Neuronal stem cell (in vitro differentiated cells): ENCODE results near the gene CAMK1D.
"Not testable (repeated sequence)": the region's sequence is repeated elsewhere in the genome, so short reads cannot be mapped to it uniquely, and the experiment has no call there.

Experiments used
- DNase-seq: peaks from one replicate; pipeline ENCODE4 v3.0.0-alpha.2; 2013; ENCODE audit warnings: low spot score
- H2AFZ ChIP-seq: one replicate; pipeline ENCODE4 v1.6.1; 2013; ENCODE audit warnings: mild to moderate bottlenecking, low read length, inconsistent platforms
- H2AK5ac ChIP-seq: 2 replicates; pipeline ENCODE4 v1.6.1; 2013; ENCODE audit warnings: low read depth, mild to moderate bottlenecking, inconsistent platforms, low read length, moderate library complexity, mixed read lengths
- H2BK120ac ChIP-seq: 2 replicates; pipeline ENCODE4 v1.6.1; 2013; ENCODE audit warnings: low read depth, mild to moderate bottlenecking, inconsistent platforms, low read length, moderate library complexity, mixed read lengths
- H2BK12ac ChIP-seq: one replicate; pipeline ENCODE4 v1.6.1; 2013; ENCODE audit warnings: low read length, inconsistent platforms
- H2BK15ac ChIP-seq: 2 replicates; pipeline ENCODE4 v1.6.1; 2013; ENCODE audit warnings: mild to moderate bottlenecking, low read length, inconsistent platforms, mixed read lengths
- H2BK5ac ChIP-seq: one replicate; pipeline ENCODE4 v1.6.1; 2013; ENCODE audit warnings: inconsistent platforms, mild to moderate bottlenecking, low read length, moderate library complexity
- H3K14ac ChIP-seq: one replicate; pipeline ENCODE4 v1.6.1; 2013; ENCODE audit warnings: low read length, inconsistent platforms
- H3K18ac ChIP-seq: 2 replicates; pipeline ENCODE4 v1.6.1; 2013; ENCODE audit warnings: low read length, inconsistent platforms
- H3K23ac ChIP-seq: 2 replicates; pipeline ENCODE4 v1.6.1; 2013; ENCODE audit warnings: low read depth, mild to moderate bottlenecking, mixed read lengths, low read length, inconsistent platforms; ENCODE audit not compliant: poor library complexity
- H3K27ac ChIP-seq: replicated peaks from 3 replicates; pipeline ENCODE4 v1.5.1; 2013; ENCODE audit warnings: low read length, inconsistent platforms
- H3K27me3 ChIP-seq, 3 experiments: 2 replicates each; pipeline ENCODE4 v1.6.1; 2013; ENCODE audit warnings: low read length in 3 of 3, mild to moderate bottlenecking in 2 of 3, inconsistent platforms in 1 of 3, low read depth in 1 of 3, mixed read lengths in 1 of 3, moderate library complexity in 1 of 3; ENCODE audit not compliant: control insufficient read depth in 3 of 3, insufficient read depth in 3 of 3
- H3K36me3 ChIP-seq, 2 donors: replicated peaks in 1 of 2; 2 replicates each; pipeline ENCODE4 v1.6.1; 2013; ENCODE audit warnings: low read length in 2 of 2; ENCODE audit not compliant: control insufficient read depth in 2 of 2, insufficient read depth in 2 of 2
- H3K4ac ChIP-seq: 2 replicates; pipeline ENCODE4 v1.6.1; 2013; ENCODE audit warnings: inconsistent platforms, mild to moderate bottlenecking, low read length, moderate library complexity
- H3K4me1 ChIP-seq, 2 donors: 1 replicate in 1 of 2; 2 replicates in 1 of 2; pipeline ENCODE4 v1.6.1; 2013; ENCODE audit warnings: low read length in 2 of 2, low read depth in 1 of 2; ENCODE audit not compliant: control insufficient read depth in 2 of 2, insufficient read depth in 1 of 2
- H3K4me2 ChIP-seq: one replicate; pipeline ENCODE4 v1.6.1; 2013; ENCODE audit warnings: mild to moderate bottlenecking, low read length, inconsistent platforms; ENCODE audit not compliant: insufficient read depth, poor library complexity, severe bottlenecking
- H3K4me3 ChIP-seq, 2 donors: 2 replicates each; pipeline ENCODE4 v1.5.1; 2013; ENCODE audit warnings: low read length in 2 of 2, mild to moderate bottlenecking in 2 of 2, inconsistent platforms in 1 of 2, moderate library complexity in 1 of 2
- H3K79me1 ChIP-seq: one replicate; pipeline ENCODE4 v1.6.1; 2013; ENCODE audit warnings: low read depth, mild to moderate bottlenecking, inconsistent platforms, low read length, moderate library complexity
- H3K9ac ChIP-seq: one replicate; pipeline ENCODE4 v1.6.1; 2013; ENCODE audit warnings: mild to moderate bottlenecking, low read depth, low read length, inconsistent platforms; ENCODE audit not compliant: poor library complexity
- H3K9me3 ChIP-seq, 2 donors: replicated peaks in 1 of 2; 2 replicates each; pipeline versions ENCODE3 to v1.6.1; 2013; ENCODE audit warnings: low read length in 2 of 2, mild to moderate bottlenecking in 2 of 2, inconsistent platforms in 1 of 2, low read depth in 1 of 2, mixed read lengths in 1 of 2, moderate library complexity in 1 of 2; ENCODE audit not compliant: control insufficient read depth in 2 of 2, insufficient read depth in 1 of 2
- H4K8ac ChIP-seq: one replicate; pipeline ENCODE4 v1.6.1; 2013; ENCODE audit warnings: low read depth, mild to moderate bottlenecking, inconsistent platforms, low read length, moderate library complexity
- H4K91ac ChIP-seq: one replicate; pipeline ENCODE4 v1.6.1; 2013; ENCODE audit warnings: low read length, low read depth, mild to moderate bottlenecking, inconsistent platforms; ENCODE audit not compliant: poor library complexity
- WGBS, 2 donors: extraction: QIAGEN DNeasy Blood & Tissue Kit; methylation state at CpG; one replicate each; pipeline ENCODE4 v1.1.7; 2013; ENCODE audit warnings: missing lambda C conversion rate in 2 of 2, mixed read lengths in 1 of 2; ENCODE audit not compliant: insufficient read length in 2 of 2, insufficient replicate concordance in 1 of 2; ENCODE audit errors: extremely low coverage in 2 of 2; 5-methylcytosine and 5-hydroxymethylcytosine counted together

Gene CAMK1D

GRCh38 chr10:12862459-12862858 lies 513.1 kb downstream of the CAMK1D start:
- no peak overlapping the region for H4K91ac ChIP-seq
- H2BK120ac ChIP-seq: no peak overlapping the region
- no peak overlapping the region for H3K4me2 ChIP-seq
- no peak overlapping the region for H4K8ac ChIP-seq
- H3K14ac ChIP-seq: no peak overlapping the region
- no CpG with 5 or more reads among the region's 3 CpGs for WGBS, 2 donors
- H3K4me1 ChIP-seq: no peaks in the 10 kb centered on the region
- no peak overlapping the region for H2BK5ac ChIP-seq
- H3K27me3 ChIP-seq: no peaks in the 10 kb centered on the region
- no peak overlapping the region for H3K23ac ChIP-seq
- H3K27ac ChIP-seq: no peak overlapping the region
- H3K36me3 ChIP-seq: no peaks in the 10 kb centered on the region
- H3K9me3 ChIP-seq: no peaks in the 10 kb centered on the region
- no peak overlapping the region for H2BK12ac ChIP-seq
- no peaks in the 10 kb centered on the region for H3K79me1 ChIP-seq
- no peak for DNase-seq
- no peak overlapping the region for H3K4ac ChIP-seq
- H2BK15ac ChIP-seq: no peak overlapping the region
- H3K18ac ChIP-seq: no peak overlapping the region
- no peak overlapping the region for H3K4me3 ChIP-seq
- H2AFZ ChIP-seq: no peak overlapping the region
- H3K9ac ChIP-seq: no peak overlapping the region
- no peak overlapping the region for H2AK5ac ChIP-seq

DNA sequence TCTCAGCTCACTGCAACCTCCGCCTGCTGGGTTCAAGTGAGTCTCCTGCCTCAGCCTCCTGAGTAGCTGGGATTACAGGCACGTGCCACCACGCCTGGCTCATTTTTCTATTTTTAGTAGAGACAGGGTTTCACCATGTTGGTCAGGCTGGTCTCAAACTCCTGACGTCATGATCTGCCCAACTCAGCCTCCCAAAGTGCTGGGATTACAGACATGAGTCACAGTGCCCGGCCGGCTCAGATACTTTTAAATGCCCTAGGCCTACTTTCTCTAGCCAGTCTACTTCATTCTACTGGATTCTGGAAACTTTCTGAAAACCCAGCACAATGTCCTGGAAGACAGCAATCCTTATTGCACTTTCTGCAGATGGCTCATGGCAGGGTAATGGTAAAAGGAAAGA lies 516.2 kb downstream of the CAMK1D start:
- not testable (repeated sequence) for H2BK15ac ChIP-seq, H2AFZ ChIP-seq, H4K8ac ChIP-seq, H3K4ac ChIP-seq, H3K9me3 ChIP-seq, H3K18ac ChIP-seq, H3K4me1 ChIP-seq, H3K27ac ChIP-seq, H4K91ac ChIP-seq, H3K27me3 ChIP-seq, H3K79me1 ChIP-seq, H2BK120ac ChIP-seq, H3K4me2 ChIP-seq, H3K23ac ChIP-seq, H2BK12ac ChIP-seq, H2AK5ac ChIP-seq, H3K4me3 ChIP-seq, H2BK5ac ChIP-seq, H3K9ac ChIP-seq, DNase-seq, H3K36me3 ChIP-seq, H3K14ac ChIP-seq
- no CpG with 5 or more reads among the region's 6 CpGs for WGBS, 2 donors

DNA sequence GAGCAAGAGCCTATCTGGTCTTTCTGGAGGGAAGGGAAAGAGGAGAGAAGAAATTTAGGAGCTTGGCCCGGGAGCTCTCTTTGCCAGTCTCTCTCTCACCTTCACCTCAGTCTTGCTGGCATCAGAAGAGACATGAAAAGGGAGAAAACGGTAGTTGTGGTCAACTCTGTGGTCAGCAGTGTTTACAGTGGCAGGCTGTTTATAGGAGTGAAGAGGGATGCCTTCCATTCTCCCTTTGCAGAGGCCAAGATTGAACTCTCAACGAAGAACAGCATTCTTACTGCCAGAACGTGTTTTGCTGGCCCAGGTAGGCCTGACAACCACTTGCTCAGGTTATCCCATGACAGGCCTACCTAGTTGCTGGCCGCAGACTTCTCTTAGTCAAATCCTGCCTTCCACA lies 518.9 kb downstream of the CAMK1D start:
- Histone ChIP-seq H3K9ac (no peak overlapping the region), H2AK5ac (no peak overlapping the region), H3K27me3 (no peaks in the 10 kb centered on the region), H3K4ac (no peak overlapping the region), H3K14ac (no peak overlapping the region), H3K23ac (no peak overlapping the region), H3K36me3 (no peaks in the 10 kb centered on the region), H3K79me1 (no peaks in the 10 kb centered on the region), H3K27ac (no peak overlapping the region), H3K4me3 (no peak overlapping the region), H3K18ac (no peak overlapping the region), H2BK12ac (no peak overlapping the region), H2BK5ac (no peak overlapping the region), H2BK15ac (no peak overlapping the region), H3K9me3 (no peaks in the 10 kb centered on the region), H3K4me1 (no peaks in the 10 kb centered on the region), H4K91ac (no peak overlapping the region), H4K8ac (no peak overlapping the region), H2AFZ (no peak overlapping the region), H3K4me2 (no peak overlapping the region), H2BK120ac (no peak overlapping the region)
- DNase-seq: no peak
- WGBS, 2 donors: no CpG with 5 or more reads among the region's 5 CpGs

DNA sequence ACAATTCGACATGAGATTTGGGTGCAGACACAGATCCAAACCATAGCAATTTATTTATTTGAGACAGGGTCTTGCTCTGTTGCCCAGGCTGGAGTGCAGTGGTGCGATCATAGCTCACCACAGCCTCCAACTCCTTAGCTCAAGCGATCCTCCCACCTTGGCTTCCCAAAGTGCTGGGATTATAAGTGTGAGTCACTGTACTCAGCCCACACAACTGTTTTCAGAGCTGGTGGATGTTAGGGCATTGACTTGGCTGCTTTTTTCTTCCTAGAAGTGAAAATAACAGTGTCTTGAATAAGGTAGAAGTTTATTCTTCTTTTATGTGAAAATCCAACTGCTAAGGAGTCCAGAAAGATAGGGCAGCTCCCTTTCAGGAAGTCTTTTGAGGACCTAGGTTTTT lies 520.1 kb downstream of the CAMK1D start:
- H4K8ac ChIP-seq: no peak overlapping the region
- no peak overlapping the region for H3K9ac ChIP-seq
- H3K27me3 ChIP-seq: no peaks in the 10 kb centered on the region
- H3K4me3 ChIP-seq: no peak overlapping the region
- no peak overlapping the region for H4K91ac ChIP-seq
- no peak overlapping the region for H3K14ac ChIP-seq
- no peak overlapping the region for H3K18ac ChIP-seq
- no CpG with 5 or more reads among the region's 3 CpGs for WGBS, 2 donors
- no peak overlapping the region for H3K27ac ChIP-seq
- no peak overlapping the region for H2BK120ac ChIP-seq
- no peak overlapping the region for H3K4ac ChIP-seq
- no peaks in the 10 kb centered on the region for H3K36me3 ChIP-seq
- no peak for DNase-seq
- no peak overlapping the region for H2AK5ac ChIP-seq
- no peaks in the 10 kb centered on the region for H3K4me1 ChIP-seq
- no peak overlapping the region for H2BK5ac ChIP-seq
- H3K79me1 ChIP-seq: no peaks in the 10 kb centered on the region
- no peak overlapping the region for H3K23ac ChIP-seq
- H3K4me2 ChIP-seq: no peak overlapping the region
- no peak overlapping the region for H2BK15ac ChIP-seq
- H2BK12ac ChIP-seq: no peak overlapping the region
- no peak overlapping the region for H2AFZ ChIP-seq
- H3K9me3 ChIP-seq: no peaks in the 10 kb centered on the region
